Measurements from ENCODE around the gene RDX. TPM values are rescaled to one million over a fixed set of nuclear protein-coding genes. Genes with fewer than 3 reads are reported as not detected.

The RDX gene
- total and polyA plus RNA-seq, 2 of the 13 experiments (the other 11 are each of a cell fraction or from before 2014, with no cell fraction given), result 20.7 to 63.1 TPM

GRCh38 chr11:110327508-110327907 is 31.1 kb upstream of the RDX start:
- no peaks in the 10 kb centered on the region for H3K27me3 ChIP-seq (ENCODE audit: control insufficient read depth in 1 of 2, insufficient read depth in 2 of 2, low read length in 2 of 2)
- DNase-seq (ENCODE audit: low spot score) (no peak), ATAC-seq (no peak), FAIRE-seq (no peak)
- no peaks in the 10 kb centered on the region for H4K20me1 ChIP-seq (ENCODE audit: insufficient read depth, low read length)
- 91% methylated on average over 3 of the region's 3 CpGs for WGBS (ENCODE audit: low lambda C conversion rate)
- no peak overlapping the region for H2AFZ ChIP-seq (ENCODE audit: low read length)
- H3K9ac ChIP-seq (ENCODE audit: insufficient read depth, low read depth, low read length), result no peak overlapping the region
- CTCF ChIA-PET (ENCODE audit: low intra/inter-chr PET ratio, low total read pairs), result no interaction called here
- no peak overlapping the region for H3K27ac ChIP-seq (ENCODE audit: extremely low read length, insufficient read depth, low read length)
- BruUV-seq (replicated peaks), result no TSS peak
- in situ Hi-C loops (cut with HindIII; ENCODE audit: extremely low pct_ligation_motif_present, low pct_unique_long_range_greater_than_20kb), result no loop called here
- no peak for TF ChIP-seq ATF3 (CRISPR knock-in tag; IDR thresholded peaks at IDR 0.05)
- no peak for TF ChIP-seq SAP130 (CRISPR knock-in tag; IDR thresholded peaks at IDR 0.05; ENCODE audit: low read depth)
- no peak for TF ChIP-seq ZBTB33 (CRISPR knock-in tag; IDR thresholded peaks at IDR 0.05)
- no peak for TF ChIP-seq BCL6 (CRISPR knock-in tag; IDR thresholded peaks at IDR 0.05)
- no peak for TF ChIP-seq ZNF33B (CRISPR knock-in tag; IDR thresholded peaks at IDR 0.05)
- no peak for TF ChIP-seq ZNF44 (CRISPR knock-in tag; IDR thresholded peaks at IDR 0.05)
- no peak for TF ChIP-seq EP300 (IDR thresholded peaks at IDR 0.05; ENCODE audit: low read depth in 2 of 2, low read length in 2 of 2)
- no peak for TF ChIP-seq EP300 (CRISPR knock-in tag; IDR thresholded peaks at IDR 0.05; ENCODE audit: borderline replicate concordance)
- no peak for TF ChIP-seq ZFP37 (CRISPR knock-in tag; IDR thresholded peaks at IDR 0.05; ENCODE audit: borderline replicate concordance)
- TF ChIP-seq ZNF24 (IDR thresholded peaks at IDR 0.05), result no peak
- TF ChIP-seq SKIL (CRISPR knock-in tag; IDR thresholded peaks at IDR 0.05; ENCODE audit: borderline replicate concordance), result no peak
- no peak for TF ChIP-seq MYC (CRISPR knock-in tag; IDR thresholded peaks at IDR 0.05; ENCODE audit: borderline replicate concordance)
- no peak for TF ChIP-seq ZSCAN22 (CRISPR knock-in tag; IDR thresholded peaks at IDR 0.05)
- TF ChIP-seq TSC22D2 (CRISPR knock-in tag; IDR thresholded peaks at IDR 0.05; ENCODE audit: borderline replicate concordance), result no peak
- TF ChIP-seq HOXD1 (CRISPR knock-in tag; IDR thresholded peaks at IDR 0.05), result no peak
- TF ChIP-seq ATF6 (CRISPR knock-in tag; conservative IDR thresholded peaks at IDR 0.05), result no peak
- TF ChIP-seq ZSCAN12 (CRISPR knock-in tag; IDR thresholded peaks at IDR 0.05), result no peak
- TF ChIP-seq ZNF460 (CRISPR knock-in tag; IDR thresholded peaks at IDR 0.05; ENCODE audit: borderline replicate concordance), result no peak
- no peak for TF ChIP-seq CENPX (CRISPR knock-in tag; IDR thresholded peaks at IDR 0.05)
- no peaks in the 10 kb centered on the region for H3K36me3 ChIP-seq (replicated peaks in 1 of 2; ENCODE audit: control insufficient read depth in 1 of 2, insufficient read depth in 2 of 2, low read length in 2 of 2)
- H3K4me1 ChIP-seq (ENCODE audit: insufficient read depth, low read length), result peaks cover 12% of the 10 kb centered on the region
- H3K9me3 ChIP-seq (ENCODE audit: low read length), result no peaks in the 10 kb centered on the region
- POLR2A ChIA-PET, result no interaction called here
- H3K79me2 ChIP-seq (ENCODE audit: insufficient read depth, low read length), result no peaks in the 10 kb centered on the region
- intact Hi-C loops (cut with micrococcal nuclease; ENCODE audit: unreplicated experiment), result no loop called here
- H3K4me2 ChIP-seq (ENCODE audit: low read depth, low read length), result no peak overlapping the region
- H3K4me3 ChIP-seq (replicated peaks in 1 of 3; ENCODE audit: insufficient read depth in 1 of 3, low read depth in 2 of 3, low read length in 3 of 3), result no peak overlapping the region

Measured in HepG2 (cell line).